Activated naive CD8-positive, alpha-beta T cell treated with anti-CD3 and anti-CD28 coated beads for 36 hours (primary cell): Measurements from ENCODE around the gene CFAP90. TPM values are rescaled to one million over a fixed set of nuclear protein-coding genes. Genes with fewer than 3 reads are reported as not detected.
A peak's percentile ranks its signal among the peaks of the same experiment; 100 is the strongest.

Source experiments
- DNase-seq: peaks from one replicate; pipeline ENCODE4 v3.0.0; 2021
- H3K27ac Mint-ChIP-seq: one replicate; pipeline ENCODE4 v1.8.0; 2022; ENCODE audit warnings: mild to moderate bottlenecking, moderate library complexity, mixed read lengths
- H3K27me3 Mint-ChIP-seq: one replicate; pipeline ENCODE4 v1.8.0; 2022; ENCODE audit warnings: mild to moderate bottlenecking, mixed read lengths
- H3K36me3 Mint-ChIP-seq: one replicate; pipeline ENCODE4 v1.8.0; 2021; ENCODE audit warnings: mild to moderate bottlenecking, mixed read lengths
- H3K4me1 Mint-ChIP-seq: one replicate; pipeline ENCODE4 v1.8.0; 2021; ENCODE audit warnings: mixed read lengths
- H3K4me3 Mint-ChIP-seq: one replicate; pipeline ENCODE4 v1.8.0; 2022; ENCODE audit warnings: mild to moderate bottlenecking, moderate library complexity, mixed read lengths
- H3K9me3 Mint-ChIP-seq: one replicate; pipeline ENCODE4 v1.8.0; 2022; ENCODE audit warnings: mixed read lengths
- total RNA-seq, 2 experiments: library from RNA; stranded (reverse); gene quantifications; one replicate each; pipeline ENCODE4 v1.2.3, GENCODE V29; 2021

CFAP90 gene
- total RNA-seq, 2 experiments from 2014 or later, result not detected

DNA sequence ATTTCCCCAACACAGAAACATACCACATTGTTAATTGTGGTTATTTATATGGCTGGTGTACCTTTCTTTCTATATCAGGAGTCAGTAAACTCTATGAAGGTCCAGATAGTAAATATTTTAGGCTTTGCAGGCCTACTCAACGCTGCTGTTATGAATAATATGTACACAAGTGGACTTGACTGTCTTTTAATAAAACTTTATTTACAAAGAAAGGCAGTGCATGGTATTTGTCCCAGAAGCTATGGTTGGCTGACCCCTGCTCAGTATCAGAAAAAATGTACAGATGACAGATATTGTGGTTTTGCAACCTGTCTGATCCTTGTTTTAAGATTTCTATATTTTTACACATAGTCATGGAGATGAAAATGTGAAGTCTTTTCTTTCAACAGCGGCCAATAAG, 23.7 kb upstream of the CFAP90 start:
- no peak overlapping the region for H3K27ac Mint-ChIP-seq
- H3K4me3 Mint-ChIP-seq, result no peak overlapping the region
- DNase-seq, result no peak
- H3K36me3 Mint-ChIP-seq, result peaks cover 61% of the 10 kb centered on the region
- H3K4me1 Mint-ChIP-seq, result peaks cover 66% of the 10 kb centered on the region
- no peaks in the 10 kb centered on the region for H3K27me3 Mint-ChIP-seq
- no peaks in the 10 kb centered on the region for H3K9me3 Mint-ChIP-seq

GRCh38 chr5:7873216-7873615, 22.3 kb upstream of the CFAP90 start:
- H3K36me3 Mint-ChIP-seq, result peaks cover 56% of the 10 kb centered on the region
- peak overlapping the region; percentile 23 for H3K4me3 Mint-ChIP-seq
- peak overlapping the region; percentile 27 for H3K27ac Mint-ChIP-seq
- H3K9me3 Mint-ChIP-seq, result no peaks in the 10 kb centered on the region
- H3K27me3 Mint-ChIP-seq, result no peaks in the 10 kb centered on the region
- no peak for DNase-seq
- peaks cover 57% of the 10 kb centered on the region for H3K4me1 Mint-ChIP-seq

DNA sequence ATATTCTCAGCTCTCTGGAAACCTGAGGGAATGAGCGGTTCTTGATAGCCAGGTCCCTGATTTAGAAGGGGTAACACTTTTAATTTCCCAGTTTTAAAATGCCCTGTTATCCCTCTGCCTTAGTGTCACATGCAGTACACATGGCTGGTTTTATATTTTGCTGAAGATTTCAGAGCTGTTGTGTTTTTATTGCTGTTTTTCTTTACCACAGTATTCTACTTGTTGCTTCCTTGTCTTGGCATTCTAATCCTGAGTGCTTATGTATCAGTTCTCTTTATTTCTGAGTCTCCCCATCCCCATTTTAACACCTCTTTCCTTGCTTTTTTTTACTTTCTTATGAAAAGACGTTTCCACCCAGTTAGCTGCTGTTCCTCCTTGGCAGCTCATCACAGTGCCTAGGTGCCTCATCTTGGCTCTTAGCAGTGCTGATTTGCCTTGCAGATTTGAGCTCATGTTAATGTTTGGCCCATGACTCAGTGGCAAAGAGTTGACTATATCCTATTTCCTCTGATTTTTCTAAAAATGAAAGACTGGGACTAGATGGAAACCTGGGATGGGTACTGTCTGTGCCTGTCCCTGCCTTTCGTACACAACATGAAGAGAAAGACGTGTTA, 21.7 kb upstream of the CFAP90 start:
- H3K4me3 Mint-ChIP-seq, result peak overlapping the region; percentile 23
- no peaks in the 10 kb centered on the region for H3K9me3 Mint-ChIP-seq
- H3K4me1 Mint-ChIP-seq, result peaks cover 57% of the 10 kb centered on the region
- H3K27ac Mint-ChIP-seq, result peak overlapping the region; percentile 16
- H3K27me3 Mint-ChIP-seq, result no peaks in the 10 kb centered on the region
- peaks cover 50% of the 10 kb centered on the region for H3K36me3 Mint-ChIP-seq
- no peak for DNase-seq

DNA sequence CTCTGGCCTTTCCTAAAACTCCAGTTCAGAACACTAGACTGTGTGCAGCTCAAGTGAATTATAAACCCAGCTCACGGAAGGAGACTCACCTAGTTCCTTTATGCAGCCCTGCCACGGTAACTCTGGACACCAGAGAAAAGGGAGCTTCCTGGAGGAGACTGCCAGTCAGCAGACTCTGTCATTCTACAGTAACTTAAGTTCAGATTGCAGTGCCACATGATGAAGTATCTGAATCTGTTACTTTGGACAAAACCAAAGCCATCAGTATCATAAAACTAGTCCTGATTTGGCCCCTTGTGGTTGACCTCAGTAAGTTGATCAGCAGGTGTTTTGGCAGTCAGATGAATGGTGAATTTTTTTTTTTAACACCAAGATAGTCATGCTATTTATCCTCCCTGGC, 20.7 kb upstream of the CFAP90 start:
- Mint-ChIP-seq H3K36me3 (peaks cover 50% of the 10 kb centered on the region), H3K4me3 (peak overlapping the region; percentile 23), H3K27me3 (no peaks in the 10 kb centered on the region), H3K9me3 (no peaks in the 10 kb centered on the region), H3K27ac (peak overlapping the region; percentile 58), H3K4me1 (peaks cover 62% of the 10 kb centered on the region)
- no peak for DNase-seq

- no peaks in the 10 kb centered on the region for H3K9me3 Mint-ChIP-seq
- H3K4me3 Mint-ChIP-seq, result peak overlapping the region; percentile 85
- peaks cover 72% of the 10 kb centered on the region for H3K4me1 Mint-ChIP-seq
- no peaks in the 10 kb centered on the region for H3K27me3 Mint-ChIP-seq
- H3K27ac Mint-ChIP-seq, result peak overlapping the region; percentile 90
- peak; percentile 49 for DNase-seq
- peaks cover 55% of the 10 kb centered on the region for H3K36me3 Mint-ChIP-seq
Measured at GRCh38 chr5:7869474-7870136, 18.7 kb upstream of the CFAP90 start.

- Mint-ChIP-seq H3K36me3 (peaks cover 53% of the 10 kb centered on the region), H3K4me3 (peak within 1 kb of the TSS; percentile 88), H3K27me3 (no peaks in the 10 kb centered on the region), H3K9me3 (no peaks in the 10 kb centered on the region), H3K27ac (peak within 1 kb of the TSS; percentile 90), H3K4me1 (peaks cover 70% of the 10 kb centered on the region)
- peak; percentile 90 for DNase-seq
Measured at GRCh38 chr5:7868773-7869473, 18.0 kb upstream of the CFAP90 start, which contains the start of the genes FASTKD3 and MTRR. Gene FASTKD3, minus strand, starts transcription at chr5:7869031. Its CDS starts 948 bp downstream, at chr5:7868083. Gene MTRR, plus strand, starts transcription at chr5:7869148. Its CDS starts 1,647 bp downstream, at chr5:7870795.

GRCh38 chr5:7868427-7868772, 17.5 kb upstream of the CFAP90 start:
- H3K4me1 Mint-ChIP-seq, result peaks cover 66% of the 10 kb centered on the region
- H3K27me3 Mint-ChIP-seq, result no peaks in the 10 kb centered on the region
- H3K9me3 Mint-ChIP-seq, result no peaks in the 10 kb centered on the region
- peaks cover 51% of the 10 kb centered on the region for H3K36me3 Mint-ChIP-seq
- peak overlapping the region; percentile 73 for H3K27ac Mint-ChIP-seq
- no peak for DNase-seq
- peak overlapping the region; percentile 88 for H3K4me3 Mint-ChIP-seq

- no peak overlapping the region for H3K27ac Mint-ChIP-seq
Measured at GRCh38 chr5:7867260-7867659, 16.3 kb upstream of the CFAP90 start.

DNA sequence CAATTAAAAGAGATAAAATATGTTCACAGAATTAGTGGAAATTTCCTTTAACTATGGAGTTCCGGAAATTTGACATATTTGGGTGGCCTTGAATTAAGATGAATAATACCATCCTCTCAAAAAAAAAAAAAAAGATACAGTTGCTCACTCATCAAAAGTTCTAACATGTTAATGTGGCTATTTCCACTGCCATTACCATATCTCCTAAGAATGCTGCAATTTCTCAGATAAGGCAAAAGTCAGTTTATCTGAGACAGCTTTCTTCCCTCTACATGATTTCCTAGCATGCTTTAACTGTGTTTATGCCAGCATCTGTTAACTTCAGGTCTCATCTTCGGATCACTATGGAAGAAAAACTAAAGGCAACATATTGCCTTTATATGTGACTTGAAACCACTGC, 15.3 kb upstream of the CFAP90 start:
- H3K4me3 Mint-ChIP-seq, result no peak overlapping the region
- H3K27ac Mint-ChIP-seq, result no peak overlapping the region
- no peak for DNase-seq
- H3K36me3 Mint-ChIP-seq, result peaks cover 45% of the 10 kb centered on the region
- H3K4me1 Mint-ChIP-seq, result peaks cover 45% of the 10 kb centered on the region
- H3K27me3 Mint-ChIP-seq, result no peaks in the 10 kb centered on the region
- H3K9me3 Mint-ChIP-seq, result no peaks in the 10 kb centered on the region

More at GRCh38 chr5:7867260-7867659, 16.3 kb upstream of the CFAP90 start:
- DNase-seq, result no peak
- Mint-ChIP-seq H3K4me3 (peak overlapping the region; percentile 88), H3K36me3 (peaks cover 48% of the 10 kb centered on the region), H3K27me3 (no peaks in the 10 kb centered on the region), H3K4me1 (peaks cover 55% of the 10 kb centered on the region), H3K9me3 (no peaks in the 10 kb centered on the region)

DNA sequence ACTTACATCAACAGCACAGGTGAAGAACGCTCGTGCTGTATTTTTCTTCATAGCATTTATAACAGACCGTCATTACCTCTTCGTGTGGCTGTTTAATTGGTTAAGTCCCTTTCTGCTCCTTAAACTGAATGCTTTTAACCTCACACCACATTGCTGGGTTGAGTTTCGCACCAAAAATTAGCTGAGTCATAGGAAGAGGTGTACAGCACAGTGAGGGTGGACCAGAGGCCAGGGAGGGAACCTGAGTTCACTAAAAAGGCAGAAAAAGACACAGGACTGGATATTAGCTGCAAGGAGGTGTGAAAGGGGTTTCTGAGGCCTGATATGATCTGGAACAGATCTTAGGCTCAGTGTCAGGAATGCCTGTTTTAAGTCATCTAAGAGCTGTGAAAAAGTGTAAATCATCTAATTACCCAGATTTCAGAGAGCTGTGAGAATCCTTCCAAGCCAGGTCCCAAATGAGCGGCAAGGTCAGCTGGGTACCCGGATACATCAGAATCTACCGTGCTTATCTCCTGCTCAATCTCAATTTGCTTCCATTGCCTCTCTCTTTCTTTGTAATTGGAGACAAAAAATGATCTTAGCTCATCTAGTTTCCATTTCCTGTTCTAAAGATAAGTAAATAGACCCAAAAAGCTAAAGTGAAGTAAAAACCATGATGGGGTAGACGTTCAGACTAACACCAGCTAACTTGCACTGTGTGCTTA, 7.1 kb upstream of the CFAP90 start:
- no peak for DNase-seq
- peaks cover 8% of the 10 kb centered on the region for H3K4me1 Mint-ChIP-seq
- peak overlapping the region; percentile 59 for H3K27ac Mint-ChIP-seq
- H3K9me3 Mint-ChIP-seq, result no peaks in the 10 kb centered on the region
- H3K4me3 Mint-ChIP-seq, result no peak overlapping the region
- peaks cover 19% of the 10 kb centered on the region for H3K36me3 Mint-ChIP-seq
- H3K27me3 Mint-ChIP-seq, result no peaks in the 10 kb centered on the region

DNA sequence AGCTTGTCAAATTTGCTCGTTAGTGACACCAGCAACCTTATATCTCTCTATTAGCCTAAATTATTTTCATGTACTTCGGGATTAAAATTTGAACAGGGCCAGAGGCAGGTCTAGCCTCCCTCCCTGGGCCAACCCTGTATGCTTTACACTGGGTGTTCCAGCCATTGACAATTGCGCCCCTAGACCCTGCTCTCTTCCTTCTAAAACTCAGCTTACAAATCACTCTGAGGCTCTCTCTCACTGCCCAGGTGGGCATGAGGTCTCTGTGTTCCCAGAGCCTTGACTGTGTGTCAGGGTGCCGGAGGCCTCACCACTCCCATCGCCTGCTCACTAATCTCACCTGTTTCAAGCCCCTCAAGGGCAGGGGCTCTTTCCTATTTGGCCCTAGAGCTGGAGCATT, 6.4 kb upstream of the CFAP90 start:
- DNase-seq, result no peak
- no peak overlapping the region for H3K4me3 Mint-ChIP-seq
- H3K36me3 Mint-ChIP-seq, result peaks cover 15% of the 10 kb centered on the region
- peaks cover 3% of the 10 kb centered on the region for H3K27me3 Mint-ChIP-seq
- H3K4me1 Mint-ChIP-seq, result peaks cover 12% of the 10 kb centered on the region
- H3K27ac Mint-ChIP-seq, result no peak overlapping the region
- H3K9me3 Mint-ChIP-seq, result no peaks in the 10 kb centered on the region

DNA sequence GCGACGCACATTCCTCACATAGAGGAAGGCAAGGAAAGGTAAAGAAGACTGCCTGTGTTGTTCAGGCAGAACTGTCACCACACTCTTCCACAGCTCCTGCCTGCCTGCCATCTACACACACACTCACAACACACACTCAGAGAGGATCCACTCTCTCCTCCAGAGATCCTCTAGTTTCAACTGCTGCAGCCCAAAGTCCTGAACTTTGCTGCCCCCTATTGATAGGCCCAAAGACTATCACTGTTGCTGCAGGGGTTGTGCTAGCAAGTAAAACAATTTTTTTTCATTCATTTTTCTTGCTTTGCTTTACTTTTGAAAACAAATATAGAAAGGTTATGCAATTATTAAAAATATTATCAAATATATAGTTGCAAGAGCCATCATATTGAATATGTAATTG, 5.9 kb upstream of the CFAP90 start:
- Mint-ChIP-seq H3K27ac (no peak overlapping the region), H3K27me3 (peaks cover 5% of the 10 kb centered on the region), H3K9me3 (no peaks in the 10 kb centered on the region), H3K36me3 (peaks cover 14% of the 10 kb centered on the region), H3K4me1 (peaks cover 15% of the 10 kb centered on the region), H3K4me3 (no peak overlapping the region)
- no peak for DNase-seq

- Mint-ChIP-seq H3K36me3 (peaks cover 9% of the 10 kb centered on the region), H3K4me1 (peaks cover 18% of the 10 kb centered on the region)
Measured at GRCh38 chr5:7855611-7856010, 4.7 kb upstream of the CFAP90 start.

DNA sequence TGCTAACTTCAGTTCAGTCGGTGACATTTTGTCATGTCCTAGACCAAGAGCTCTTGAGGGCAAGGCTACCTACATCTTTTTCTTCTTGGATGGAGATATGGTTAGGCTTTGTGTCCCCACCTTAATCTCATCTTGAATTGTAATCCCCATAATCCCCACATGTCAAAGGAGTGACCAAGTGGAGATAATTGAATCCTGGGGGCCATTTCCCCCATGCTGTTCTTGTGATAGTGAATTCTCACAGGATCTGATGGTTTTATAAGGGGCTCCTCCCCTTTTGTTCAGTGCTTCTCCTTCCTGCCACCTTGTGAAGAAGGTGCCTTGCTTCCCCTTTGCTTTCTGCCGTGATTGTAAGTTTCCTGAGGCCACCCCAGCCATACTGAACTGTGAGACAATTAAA, 2.1 kb upstream of the CFAP90 start:
- no peak for DNase-seq
- Mint-ChIP-seq H3K4me3 (no peak overlapping the region), H3K9me3 (no peaks in the 10 kb centered on the region), H3K27ac (no peak overlapping the region), H3K4me1 (peaks cover 14% of the 10 kb centered on the region), H3K36me3 (peaks cover 4% of the 10 kb centered on the region), H3K27me3 (peaks cover 37% of the 10 kb centered on the region)

More at GRCh38 chr5:7855611-7856010, 4.7 kb upstream of the CFAP90 start:
- DNase-seq, result no peak
- no peaks in the 10 kb centered on the region for H3K9me3 Mint-ChIP-seq
- H3K27me3 Mint-ChIP-seq, result peaks cover 14% of the 10 kb centered on the region
- no peak overlapping the region for H3K27ac Mint-ChIP-seq
- no peak overlapping the region for H3K4me3 Mint-ChIP-seq

DNA sequence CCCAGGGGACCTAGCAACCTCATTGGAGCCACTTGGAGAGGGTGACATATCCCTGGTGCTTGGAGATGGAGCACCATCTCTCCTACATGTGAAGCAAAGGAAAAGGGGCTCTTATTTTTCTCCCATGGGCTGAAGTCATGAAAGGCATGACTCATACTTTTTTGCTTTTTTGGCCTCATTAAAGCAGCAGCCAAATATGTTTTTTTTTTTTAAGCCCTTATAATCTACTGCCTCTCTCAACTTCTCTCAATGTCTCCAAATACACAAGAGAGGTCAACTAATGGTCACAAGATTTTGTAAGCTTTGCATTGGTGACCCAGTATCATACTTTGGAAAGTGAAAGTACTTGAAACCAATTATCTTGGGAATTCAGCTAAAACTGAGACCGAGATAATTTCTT, 1.6 kb upstream of the CFAP90 start:
- no peak for DNase-seq
- Mint-ChIP-seq H3K9me3 (no peaks in the 10 kb centered on the region), H3K27me3 (peaks cover 42% of the 10 kb centered on the region), H3K27ac (no peak overlapping the region), H3K4me1 (peaks cover 12% of the 10 kb centered on the region), H3K36me3 (peaks cover 3% of the 10 kb centered on the region), H3K4me3 (no peak overlapping the region)
